Activated CD8-positive, alpha-beta memory T cell treated with anti-CD3 and anti-CD28 coated beads, Interleukin-2, amount 50 U/mL, for 24 hours (primary cell): ENCODE data around the gene ATXN7L3.
"Not testable (repeated sequence)": the region's sequence is repeated elsewhere in the genome, so short reads cannot be mapped to it uniquely, and the experiment has no call there.

ENCODE experiments used
- DNase-seq: peaks from one replicate; pipeline ENCODE4 v3.0.0-alpha.2; 2020; ENCODE audit errors: extremely low read depth

ATXN7L3 gene, protein sequence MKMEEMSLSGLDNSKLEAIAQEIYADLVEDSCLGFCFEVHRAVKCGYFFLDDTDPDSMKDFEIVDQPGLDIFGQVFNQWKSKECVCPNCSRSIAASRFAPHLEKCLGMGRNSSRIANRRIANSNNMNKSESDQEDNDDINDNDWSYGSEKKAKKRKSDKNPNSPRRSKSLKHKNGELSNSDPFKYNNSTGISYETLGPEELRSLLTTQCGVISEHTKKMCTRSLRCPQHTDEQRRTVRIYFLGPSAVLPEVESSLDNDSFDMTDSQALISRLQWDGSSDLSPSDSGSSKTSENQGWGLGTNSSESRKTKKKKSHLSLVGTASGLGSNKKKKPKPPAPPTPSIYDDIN

DNA sequence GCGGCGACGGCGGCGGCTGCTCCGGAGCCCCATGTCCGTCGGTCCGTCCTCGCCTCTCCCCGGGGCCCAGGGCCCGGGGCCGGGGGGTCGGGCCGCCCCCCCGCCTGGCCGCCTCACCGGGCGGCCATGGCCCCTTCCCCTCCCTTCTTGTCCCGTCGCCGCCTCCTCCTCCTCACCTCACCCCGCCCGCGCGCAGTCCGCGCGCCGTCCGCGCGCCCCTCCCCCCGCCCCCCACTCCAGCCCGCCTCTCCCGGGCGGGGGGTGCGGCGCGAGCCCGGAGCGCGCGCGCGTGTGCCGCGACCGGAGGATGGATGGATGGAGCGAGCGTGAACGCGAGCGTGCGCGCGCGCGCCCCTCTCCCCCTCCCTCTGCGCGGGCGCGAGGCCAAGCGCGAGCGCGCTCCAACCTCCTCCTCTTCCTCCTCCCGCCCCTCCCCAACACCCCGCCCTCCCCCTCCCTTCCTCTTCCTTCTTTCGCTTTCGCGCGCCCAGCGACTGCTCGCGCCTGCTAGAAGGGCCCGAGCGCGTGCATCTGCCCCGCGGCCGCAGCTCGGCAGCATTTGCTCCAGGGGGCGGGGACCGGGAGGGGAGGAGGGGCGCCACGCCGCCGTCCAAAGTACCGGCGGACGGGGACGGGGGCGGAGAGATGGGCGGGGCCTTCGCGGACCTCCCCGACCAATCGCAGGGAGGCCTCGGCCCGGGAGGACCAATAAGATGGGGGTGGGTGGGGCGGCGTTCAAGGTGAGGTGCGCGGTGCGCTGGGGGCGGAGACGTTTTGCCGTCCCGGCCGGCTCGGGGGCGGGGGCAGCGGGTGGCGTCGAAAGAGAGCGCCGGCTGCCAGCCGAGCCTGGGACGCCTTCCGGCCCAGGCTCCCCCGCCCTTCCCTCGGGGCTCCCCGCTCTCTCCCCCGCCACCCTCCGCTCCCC is at the start of gene ATXN7L3:
TSS of gene ATXN7L3 (minus strand) at position 332 of the 925 bp plus-strand sequence. CDS start 1,814 bp downstream, outside the sequence.
- peak; percentile 99 for DNase-seq

DNA sequence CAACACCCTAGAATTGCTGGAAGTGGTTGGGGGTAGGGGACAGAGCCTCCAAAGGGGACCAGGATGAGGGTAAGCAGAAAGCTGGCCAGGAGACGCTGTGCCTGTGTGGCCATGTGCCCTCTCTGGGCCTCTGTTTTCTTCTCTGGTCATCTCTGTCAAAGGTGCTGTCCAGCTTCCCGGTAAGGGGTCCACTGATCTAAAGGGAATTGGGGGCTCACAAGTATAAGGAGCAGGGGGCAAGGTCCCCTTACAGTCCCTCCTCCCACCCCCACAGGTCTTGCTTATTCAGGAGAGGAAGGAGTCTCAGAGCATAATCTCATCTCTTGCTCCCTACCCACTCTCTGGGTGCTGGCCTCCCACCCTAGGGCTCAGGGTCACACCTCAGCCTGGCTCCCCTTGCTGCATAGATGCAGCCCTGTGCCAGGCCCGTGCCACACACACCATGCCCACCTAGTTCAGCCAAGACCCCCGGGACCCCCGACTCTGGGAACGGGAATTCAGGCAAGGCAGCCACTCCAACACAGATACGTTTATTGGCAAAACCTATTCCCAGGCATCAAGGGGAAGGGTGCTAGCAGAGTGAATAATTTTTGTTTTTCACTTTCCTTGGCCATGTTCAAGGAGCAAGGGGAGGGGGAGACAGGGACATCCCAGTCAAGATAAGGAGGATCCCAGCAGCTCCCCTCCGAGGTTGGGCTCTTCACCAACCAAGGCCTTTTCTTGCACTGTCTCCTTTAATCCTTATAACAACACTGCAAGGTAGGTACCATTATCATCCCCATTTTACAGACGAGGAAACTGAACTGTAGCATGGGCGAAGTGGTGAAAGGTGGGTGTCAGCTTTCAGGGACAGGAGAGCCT is 48.4 kb upstream of the ATXN7L3 start:
- DNase-seq, result no peak

GRCh38 chr17:44247440-44247841 is 47.8 kb upstream of the ATXN7L3 start:
- no peak for DNase-seq

- DNase-seq, result no peak
Observed at GRCh38 chr17:44241106-44241624, 41.5 kb upstream of the ATXN7L3 start.

GRCh38 chr17:44237886-44238285 is 38.2 kb upstream of the ATXN7L3 start:
- not testable (repeated sequence) for DNase-seq

DNA sequence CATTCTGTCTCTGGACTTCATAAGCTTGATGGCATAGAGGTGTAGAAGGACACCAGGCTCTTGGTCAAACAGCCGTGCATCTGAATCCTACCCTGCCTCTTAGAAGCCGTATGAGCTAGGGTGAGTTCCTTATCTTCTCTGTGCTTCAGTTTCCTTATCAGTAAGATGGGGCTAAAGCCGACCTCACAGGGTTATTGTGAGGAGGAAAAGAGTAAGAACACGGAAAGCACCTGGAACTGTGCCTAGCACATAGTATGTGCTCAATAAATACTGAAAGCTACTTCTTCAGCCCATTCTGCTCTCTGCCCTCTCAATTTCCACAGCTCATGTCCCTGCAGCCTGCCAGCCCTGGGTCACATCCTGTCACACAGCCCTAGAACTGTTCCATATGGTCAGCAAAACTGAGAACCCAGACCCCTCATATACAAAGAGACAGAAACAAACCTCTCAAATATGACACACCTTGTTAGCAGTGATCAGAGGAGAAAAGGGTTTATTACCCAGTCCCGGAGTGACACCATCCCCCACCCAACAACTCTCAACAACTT is 36.8 kb upstream of the ATXN7L3 start:
- no peak for DNase-seq

GRCh38 chr17:44235583-44235936 is 35.9 kb upstream of the ATXN7L3 start:
- DNase-seq, result no peak

DNA sequence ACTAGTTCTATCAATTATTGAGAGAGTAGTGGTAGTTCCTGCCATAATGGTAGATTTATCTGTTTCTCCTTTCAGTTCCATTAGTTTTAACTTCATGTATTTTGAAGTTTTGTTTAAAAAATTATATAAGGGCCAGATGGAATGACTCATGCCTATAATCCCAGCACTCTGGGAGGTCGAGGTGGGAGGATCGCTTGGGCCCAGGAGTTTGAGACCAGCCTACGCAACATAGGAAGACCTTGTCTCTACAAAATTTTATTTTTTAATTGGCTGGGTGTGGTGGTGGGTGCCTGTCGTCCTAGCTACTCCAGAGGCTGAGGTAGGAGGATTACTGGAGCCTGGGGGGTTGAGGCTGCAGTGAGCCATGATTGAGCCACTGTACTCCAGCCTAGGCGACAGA is 33.9 kb upstream of the ATXN7L3 start:
- no peak for DNase-seq

GRCh38 chr17:44232061-44232460 is 32.4 kb upstream of the ATXN7L3 start:
- DNase-seq, result no peak

GRCh38 chr17:44230140-44230539 is 30.5 kb upstream of the ATXN7L3 start:
- DNase-seq, result no peak

DNA sequence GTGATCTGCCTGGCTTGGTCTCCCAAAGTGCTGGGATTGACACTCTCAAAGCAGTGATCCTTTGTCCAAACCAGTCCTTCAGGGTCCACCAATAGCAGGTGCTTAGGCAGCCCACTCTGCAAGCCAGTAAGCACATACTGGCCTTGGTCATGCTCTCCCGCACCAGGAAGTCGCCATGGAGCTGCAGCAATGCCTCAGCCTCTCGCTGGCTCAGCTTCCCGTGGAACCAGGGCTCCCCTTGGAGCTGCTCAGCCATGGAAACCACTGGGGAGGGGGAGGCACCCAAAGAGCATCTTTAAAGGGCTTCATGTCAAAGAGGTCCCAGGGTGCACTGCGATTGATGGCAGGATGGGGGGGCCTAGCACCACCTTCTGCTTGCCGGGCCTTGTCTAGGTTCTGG is 29.4 kb upstream of the ATXN7L3 start:
- DNase-seq, result no peak

DNA sequence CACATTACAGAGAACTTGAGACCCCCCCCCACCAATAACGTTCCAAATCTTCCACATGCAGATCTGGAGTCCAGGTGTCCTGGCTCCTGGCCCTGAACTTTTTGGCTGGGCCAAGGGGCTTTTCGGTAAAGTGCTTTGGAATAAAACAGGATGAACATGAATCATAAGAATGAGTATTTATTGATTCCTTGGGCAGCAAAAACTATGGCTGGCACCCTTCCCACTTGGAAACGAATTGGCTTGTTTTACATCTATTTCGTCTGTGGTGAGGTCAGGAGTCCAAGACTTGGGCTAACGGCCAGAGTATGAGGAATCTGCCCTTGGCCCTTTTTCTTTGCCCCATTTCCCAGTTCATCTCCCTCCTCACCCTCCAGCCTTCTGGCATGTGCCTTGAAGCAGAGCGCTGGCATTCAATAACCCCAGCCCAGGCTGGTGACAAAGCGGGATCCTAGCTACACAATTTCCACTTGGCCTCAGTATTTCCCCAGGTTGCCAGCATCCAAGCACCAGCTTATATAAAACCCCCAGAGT is 23.9 kb upstream of the ATXN7L3 start:
- no peak for DNase-seq

DNA sequence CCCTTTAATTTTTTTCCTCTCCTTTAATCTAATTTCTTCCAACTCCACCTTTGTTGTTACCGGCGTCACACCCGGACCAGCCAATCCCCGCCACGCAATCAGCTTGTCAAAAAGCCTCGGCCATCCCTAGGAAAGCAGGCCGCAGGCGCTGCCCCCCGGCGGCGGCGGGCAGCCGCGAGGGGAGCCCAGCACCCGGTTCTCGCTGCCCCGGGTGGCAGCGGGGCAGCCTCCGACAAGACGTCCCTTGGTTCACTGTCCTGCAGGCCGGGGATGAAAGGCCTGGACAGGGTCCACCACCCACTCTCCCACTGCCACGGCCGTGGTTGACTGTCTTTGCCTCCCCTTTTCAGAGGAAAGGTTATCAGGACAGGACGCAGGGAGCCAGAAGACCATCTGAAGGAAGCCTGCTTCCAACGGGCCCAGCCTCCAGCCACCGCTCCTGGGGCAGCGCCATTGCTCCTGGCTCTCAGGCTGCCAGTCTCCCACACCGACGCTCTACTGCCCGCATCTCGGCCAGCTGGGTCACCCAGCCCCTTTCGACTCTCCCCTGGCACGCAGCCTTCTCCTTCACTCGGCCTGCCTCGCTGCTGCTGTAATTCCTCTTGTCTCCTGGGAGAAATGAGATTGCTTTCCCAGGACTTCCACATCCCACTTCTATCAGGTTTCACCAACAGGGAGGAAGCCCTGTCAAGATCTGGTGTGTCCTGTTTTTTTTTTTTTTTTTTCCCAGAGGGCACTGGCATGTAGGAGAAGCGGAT is 22.6 kb upstream of the ATXN7L3 start:
- DNase-seq, result no peak

GRCh38 chr17:44221862-44222111 is 22.1 kb upstream of the ATXN7L3 start:
- no peak for DNase-seq

DNA sequence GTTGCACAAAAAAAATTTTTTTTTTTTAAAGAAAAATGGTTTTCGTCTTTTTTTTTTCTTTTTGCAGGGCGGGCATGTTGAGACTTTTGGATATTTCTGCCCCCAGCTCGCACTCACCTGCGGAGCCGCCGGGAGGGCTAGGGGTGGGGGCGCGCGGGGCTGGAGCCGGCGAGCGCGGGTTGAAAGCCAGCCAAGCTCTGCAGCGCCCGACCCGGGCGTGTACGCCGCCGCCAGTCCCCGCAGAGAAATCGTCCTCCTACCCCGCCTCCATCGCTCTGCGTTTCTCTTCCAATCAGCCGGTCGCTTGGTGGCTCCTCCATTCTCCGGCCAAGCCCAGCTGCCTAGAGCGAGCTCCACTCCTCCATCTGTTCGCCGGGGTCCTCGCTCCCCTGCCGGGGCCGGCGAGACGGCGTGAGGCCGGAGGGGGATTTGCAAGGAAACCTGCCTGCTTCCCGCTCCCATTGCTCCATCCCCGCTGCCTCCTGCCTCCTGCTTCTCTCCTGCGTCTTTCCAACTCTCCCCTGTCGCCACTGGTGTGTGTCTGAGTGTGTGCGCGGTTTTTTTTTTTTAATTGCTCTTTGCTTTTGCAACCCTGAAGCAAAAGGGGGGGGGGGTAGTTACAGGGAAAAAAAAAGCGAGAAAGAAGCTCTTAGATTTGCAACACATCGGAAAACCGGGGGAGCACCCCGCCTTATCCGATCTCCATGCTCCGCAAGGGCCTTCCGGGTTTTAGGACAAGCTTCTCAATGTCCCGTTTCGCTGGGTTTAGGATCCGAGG is 21.6 kb upstream of the ATXN7L3 start:
- DNase-seq, result no peak

DNA sequence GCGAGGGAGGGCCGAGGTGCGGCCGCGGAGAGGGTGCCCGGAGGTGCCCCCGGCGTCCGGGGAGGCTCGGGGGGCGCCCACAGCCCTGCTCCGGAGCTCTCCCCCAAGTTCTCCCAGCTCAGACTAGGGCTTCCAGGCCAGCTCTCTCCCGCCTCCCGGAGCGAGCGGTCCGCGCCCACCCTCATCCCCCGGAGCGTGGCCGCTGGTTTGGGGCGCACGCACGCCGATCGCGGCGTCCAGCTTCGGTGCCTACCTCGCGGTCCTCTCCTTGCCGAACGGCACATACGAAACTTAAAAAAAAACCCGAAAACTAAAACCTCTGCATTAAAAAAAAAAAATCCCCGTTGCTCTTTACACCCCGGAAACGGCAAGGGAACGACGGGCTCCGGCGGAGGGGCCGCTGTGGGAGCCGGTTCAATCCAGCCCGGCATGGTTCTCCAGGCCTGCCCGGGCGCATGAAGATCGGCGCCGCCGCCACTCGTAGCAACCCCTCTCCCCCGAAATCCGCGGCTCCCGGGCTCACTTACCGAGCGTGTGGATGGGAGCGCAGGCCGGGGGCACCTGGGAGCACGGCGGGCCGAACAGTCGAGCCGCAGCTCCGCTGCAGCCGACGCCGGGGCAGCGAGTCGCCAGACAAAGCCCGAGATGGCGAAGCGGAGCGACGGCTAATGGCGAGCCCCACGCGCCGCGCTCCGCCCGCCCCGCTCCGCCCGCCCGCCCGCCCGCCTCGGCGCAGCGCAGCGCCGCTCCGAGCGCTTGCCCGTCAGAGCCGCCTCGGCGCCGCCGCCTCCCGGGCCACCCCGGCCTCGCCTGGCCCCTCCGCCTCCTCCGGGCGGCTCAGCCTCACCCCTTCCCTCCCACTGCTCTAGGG is 20.8 kb upstream of the ATXN7L3 start:
- no peak for DNase-seq

GRCh38 chr17:44219616-44220212 is 20.0 kb upstream of the ATXN7L3 start, which contains the start of gene UBTF:
Gene UBTF, minus strand, starts transcription at chr17:44219675. Its CDS starts 1,446 bp downstream, at chr17:44218229.
- no peak for DNase-seq

GRCh38 chr17:44219108-44219615 is 19.5 kb upstream of the ATXN7L3 start:
- DNase-seq, result peak; percentile 21
